MM.1S (cell line): Measurements from ENCODE around the gene ENKUR.

Experiments
- DNase-seq: peaks from one replicate; pipeline ENCODE4 v3.0.0-alpha.2; 2015
- H2AFZ ChIP-seq: fragments of 300-600 bp; sonication (generic); 2 replicates; pipeline ENCODE4 v1.6.0; 2016; ENCODE audit warnings: antibody characterized with exemption, low read length
- H3F3A ChIP-seq: fragments of 300-600 bp; sonication (generic); 2 replicates; pipeline ENCODE4 v1.6.1; 2016; ENCODE audit warnings: mild to moderate bottlenecking, antibody characterized with exemption, low read length, moderate library complexity, mixed read lengths; ENCODE audit not compliant: insufficient read depth
- H3K27ac ChIP-seq: fragments of 300-600 bp; sonication (generic); 2 replicates; pipeline ENCODE4 v1.5.1; 2016; ENCODE audit warnings: mild to moderate bottlenecking, low read length
- H3K27me3 ChIP-seq: fragments of 300-600 bp; sonication (generic); replicated peaks from 2 replicates; pipeline ENCODE4 v1.6.0; 2016; ENCODE audit warnings: low read length; ENCODE audit not compliant: insufficient read depth
- H3K36me3 ChIP-seq: fragments of 300-600 bp; sonication (generic); replicated peaks from 2 replicates; pipeline ENCODE4 v1.6.1; 2016; ENCODE audit warnings: mild to moderate bottlenecking, low read length, mixed read lengths; ENCODE audit not compliant: insufficient read depth
- H3K4me1 ChIP-seq: fragments of 300-600 bp; sonication (generic); 2 replicates; pipeline ENCODE4 v1.6.1; 2016; ENCODE audit warnings: low read length, mixed read lengths
- H3K4me2 ChIP-seq: fragments of 300-600 bp; sonication (generic); 2 replicates; pipeline ENCODE4 v1.6.0; 2016; ENCODE audit warnings: low read depth, low read length
- H3K4me3 ChIP-seq: fragments of 300-600 bp; sonication (generic); 2 replicates; pipeline ENCODE4 v1.5.1; 2016; ENCODE audit warnings: low read length, mixed read lengths
- H3K79me2 ChIP-seq: fragments of 300-600 bp; sonication (generic); 2 replicates; pipeline ENCODE4 v1.6.1; 2016; ENCODE audit warnings: mixed run types, low read length, mixed read lengths
- H3K9ac ChIP-seq: fragments of 300-600 bp; sonication (generic); 2 replicates; pipeline ENCODE4 v1.6.1; 2016; ENCODE audit warnings: low read length, mixed read lengths
- H3K9me2 ChIP-seq: fragments of 300-600 bp; sonication (generic); replicated peaks from 2 replicates; pipeline ENCODE4 v1.6.1; 2016; ENCODE audit warnings: mild to moderate bottlenecking, low read length, mixed read lengths; ENCODE audit not compliant: insufficient read depth
- H3K9me3 ChIP-seq: fragments of 300-600 bp; sonication (generic); replicated peaks from 2 replicates; pipeline ENCODE4 v1.6.1; 2016; ENCODE audit warnings: mild to moderate bottlenecking, low read length, mixed read lengths; ENCODE audit not compliant: insufficient read depth
- H4K20me1 ChIP-seq: fragments of 300-600 bp; sonication (generic); 2 replicates; pipeline ENCODE4 v1.6.1; 2016; ENCODE audit warnings: mild to moderate bottlenecking, low read length, moderate library complexity, mixed read lengths; ENCODE audit not compliant: insufficient read depth
- EZH2 ChIP-seq: fragments of 300-600 bp; sonication (generic); optimal IDR thresholded peaks from 2 replicates; pipeline ENCODE3; 2017; ENCODE audit warnings: low read depth, mild to moderate bottlenecking, antibody characterized with exemption, low read length, mixed read lengths
- EZH2phosphoT487 ChIP-seq: fragments of 300-600 bp; sonication (generic); IDR thresholded peaks from 2 replicates; pipeline ENCODE4 v1.6.1; 2018; ENCODE audit warnings: antibody characterized with exemption, low read length
- TF ChIP-seq, protein P1 (sequence below): fragments of 300-600 bp; sonication (generic); IDR thresholded peaks from 2 replicates; pipeline ENCODE4 v1.5.1; 2016; ENCODE audit warnings: antibody characterized with exemption, low read length, mixed read lengths

Gene ENKUR

DNA sequence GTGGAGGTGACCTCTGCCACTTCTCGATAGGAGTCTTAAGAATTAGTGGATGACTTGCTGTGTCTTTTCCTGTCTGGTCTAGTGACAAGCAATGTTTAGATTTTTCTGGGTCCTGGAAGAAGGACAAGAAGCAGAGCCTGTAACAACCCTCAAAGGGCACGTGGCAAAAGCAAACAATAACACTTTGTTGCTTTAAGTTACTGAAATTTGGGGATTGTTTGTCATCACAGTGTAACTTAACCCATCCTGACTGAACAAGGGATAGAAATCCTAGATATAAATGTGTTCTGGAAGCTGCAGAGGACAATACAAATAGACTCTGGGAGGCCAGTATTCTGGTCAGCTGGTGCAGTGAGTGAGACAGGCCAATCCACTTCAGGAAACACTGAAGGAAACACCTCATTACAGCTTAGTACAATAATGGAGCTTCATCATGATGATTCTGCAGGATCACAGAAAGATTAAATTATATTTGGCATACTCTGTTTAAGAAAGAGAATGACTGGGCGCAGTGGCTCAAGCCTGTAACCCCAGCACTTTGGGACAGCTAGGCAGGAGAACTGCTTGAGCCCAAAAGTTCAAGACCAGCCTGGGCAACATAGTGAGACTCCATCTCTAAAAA lies 23.3 kb downstream of the ENKUR start:
- no peaks in the 10 kb centered on the region for H3F3A ChIP-seq
- H3K9me3 ChIP-seq: no peaks in the 10 kb centered on the region
- no peak overlapping the region for H2AFZ ChIP-seq
- no peaks in the 10 kb centered on the region for H3K27me3 ChIP-seq
- H3K79me2 ChIP-seq: no peaks in the 10 kb centered on the region
- H3K4me2 ChIP-seq: no peak overlapping the region
- H3K9me2 ChIP-seq: no peaks in the 10 kb centered on the region
- no peak overlapping the region for H3K4me3 ChIP-seq
- H4K20me1 ChIP-seq: no peaks in the 10 kb centered on the region
- TF ChIP-seq, protein P1, sequence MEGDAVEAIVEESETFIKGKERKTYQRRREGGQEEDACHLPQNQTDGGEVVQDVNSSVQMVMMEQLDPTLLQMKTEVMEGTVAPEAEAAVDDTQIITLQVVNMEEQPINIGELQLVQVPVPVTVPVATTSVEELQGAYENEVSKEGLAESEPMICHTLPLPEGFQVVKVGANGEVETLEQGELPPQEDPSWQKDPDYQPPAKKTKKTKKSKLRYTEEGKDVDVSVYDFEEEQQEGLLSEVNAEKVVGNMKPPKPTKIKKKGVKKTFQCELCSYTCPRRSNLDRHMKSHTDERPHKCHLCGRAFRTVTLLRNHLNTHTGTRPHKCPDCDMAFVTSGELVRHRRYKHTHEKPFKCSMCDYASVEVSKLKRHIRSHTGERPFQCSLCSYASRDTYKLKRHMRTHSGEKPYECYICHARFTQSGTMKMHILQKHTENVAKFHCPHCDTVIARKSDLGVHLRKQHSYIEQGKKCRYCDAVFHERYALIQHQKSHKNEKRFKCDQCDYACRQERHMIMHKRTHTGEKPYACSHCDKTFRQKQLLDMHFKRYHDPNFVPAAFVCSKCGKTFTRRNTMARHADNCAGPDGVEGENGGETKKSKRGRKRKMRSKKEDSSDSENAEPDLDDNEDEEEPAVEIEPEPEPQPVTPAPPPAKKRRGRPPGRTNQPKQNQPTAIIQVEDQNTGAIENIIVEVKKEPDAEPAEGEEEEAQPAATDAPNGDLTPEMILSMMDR: no peak
- TF ChIP-seq EZH2 (no peak), EZH2phosphoT487 (no peak)
- no peak for DNase-seq
- no peaks in the 10 kb centered on the region for H3K4me1 ChIP-seq
- H3K36me3 ChIP-seq: no peaks in the 10 kb centered on the region
- H3K27ac ChIP-seq: no peak overlapping the region
- no peak overlapping the region for H3K9ac ChIP-seq

DNA sequence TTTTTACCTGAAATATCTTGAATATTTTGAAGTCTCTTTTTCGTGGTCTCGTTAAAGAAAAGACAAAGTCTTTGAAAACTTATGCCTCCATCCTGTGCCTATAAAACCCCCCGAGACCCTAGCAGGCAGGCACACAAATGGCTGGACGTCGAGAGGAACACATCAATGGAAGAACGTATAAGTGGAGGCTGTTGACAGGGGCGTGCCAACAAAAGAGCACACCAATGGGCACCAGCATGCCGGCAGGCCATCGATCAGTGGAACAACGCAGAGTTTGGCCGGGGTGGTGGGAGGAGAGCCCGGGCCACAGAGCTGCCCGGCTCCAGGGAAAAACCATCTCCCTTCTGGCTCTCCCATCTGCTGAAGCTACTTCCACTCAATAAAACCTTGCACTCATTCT lies 24.7 kb downstream of the ENKUR start:
- no peaks in the 10 kb centered on the region for H3K4me1 ChIP-seq
- no peaks in the 10 kb centered on the region for H3K9me2 ChIP-seq
- no peak for DNase-seq
- H2AFZ ChIP-seq: no peak overlapping the region
- no peaks in the 10 kb centered on the region for H3F3A ChIP-seq
- H3K79me2 ChIP-seq: no peaks in the 10 kb centered on the region
- no peaks in the 10 kb centered on the region for H3K27me3 ChIP-seq
- no peak overlapping the region for H3K9ac ChIP-seq
- TF ChIP-seq EZH2phosphoT487 (no peak), EZH2 (no peak)
- TF ChIP-seq, protein P1: no peak
- no peak overlapping the region for H3K4me3 ChIP-seq
- no peak overlapping the region for H3K27ac ChIP-seq
- no peaks in the 10 kb centered on the region for H3K36me3 ChIP-seq
- no peaks in the 10 kb centered on the region for H3K9me3 ChIP-seq
- no peak overlapping the region for H3K4me2 ChIP-seq
- H4K20me1 ChIP-seq: no peaks in the 10 kb centered on the region

DNA sequence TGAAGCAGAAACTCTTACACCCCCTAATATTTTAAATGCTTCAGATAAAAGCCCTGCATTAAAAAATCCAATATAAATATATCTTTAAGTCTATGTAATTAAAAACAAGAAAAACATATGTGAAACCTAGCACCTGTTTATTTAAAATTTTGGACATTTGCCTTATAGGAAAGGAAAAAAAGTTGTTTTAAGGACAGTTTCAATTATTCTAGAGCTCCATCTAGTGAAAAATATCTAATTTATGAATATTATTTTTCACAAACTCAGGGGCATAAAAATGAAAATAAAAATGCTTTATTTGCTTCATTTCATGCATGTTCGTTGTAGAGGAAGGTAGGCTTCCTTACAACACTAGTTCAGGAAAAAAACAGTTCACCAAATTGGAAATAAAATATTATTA lies 26.1 kb downstream of the ENKUR start:
- H3K79me2 ChIP-seq: no peaks in the 10 kb centered on the region
- no peaks in the 10 kb centered on the region for H3K9me2 ChIP-seq
- H3K27me3 ChIP-seq: no peaks in the 10 kb centered on the region
- no peak for DNase-seq
- H3K9ac ChIP-seq: no peak overlapping the region
- H2AFZ ChIP-seq: no peak overlapping the region
- H3K4me3 ChIP-seq: no peak overlapping the region
- no peaks in the 10 kb centered on the region for H4K20me1 ChIP-seq
- H3K4me1 ChIP-seq: no peaks in the 10 kb centered on the region
- H3K9me3 ChIP-seq: no peaks in the 10 kb centered on the region
- H3K4me2 ChIP-seq: no peak overlapping the region
- no peak overlapping the region for H3K27ac ChIP-seq
- TF ChIP-seq, protein P1: no peak; the same call in 1 of the 2 replicates
- TF ChIP-seq EZH2phosphoT487 (no peak), EZH2 (no peak)
- no peaks in the 10 kb centered on the region for H3K36me3 ChIP-seq
- no peaks in the 10 kb centered on the region for H3F3A ChIP-seq
